ENCODE results near the gene PTPRM. TPM values are rescaled to one million over a fixed set of nuclear protein-coding genes. Genes with fewer than 3 reads are reported as not detected.

The PTPRM gene
- total and polyA plus RNA-seq, 2 of the 4 experiments (the other 2 are of a cell fraction): 28.3 to 51.2 TPM

- no peaks in the 10 kb centered on the region for H3K79me1 ChIP-seq (ENCODE audit: low read depth in 1 of 2, low read length in 2 of 2)
- H3K23ac ChIP-seq (ENCODE audit: low read depth, low read length): no peak overlapping the region
- no peak overlapping the region for H4K8ac ChIP-seq (ENCODE audit: low read depth in 2 of 2, low read length in 2 of 2)
- ChIA-PET CTCF (no interaction called here), POLR2A (ENCODE audit: unreplicated experiment) (no interaction called here)
- in situ Hi-C loops (cut with MboI; ENCODE audit: low sequenced_read_pairs) (no loop called here), dilution Hi-C loops (cut with HindIII; ENCODE audit: low sequenced_read_pairs, unreplicated experiment) (no loop called here), intact Hi-C loops (cut with micrococcal nuclease) (no loop called here)
- H4K91ac ChIP-seq (ENCODE audit: insufficient read depth, low read depth, low read length): no peak overlapping the region
- H3K56ac ChIP-seq (ENCODE audit: extremely low read depth, insufficient read depth, low read length): no peak overlapping the region
- BruUV-seq (replicated peaks): no TSS peak
- WGBS, 2 experiments (ENCODE audit: extremely low coverage in 2 of 2, insufficient read length in 1 of 2): no CpG with 5 or more reads among the region's 4 CpGs
- ATAC-seq (ENCODE audit: low read depth): no peak
- 0 out of 2 replicates have a peak, but pooled peaks cover 6% of the 10 kb centered on the region for H3K9me1 ChIP-seq (ENCODE audit: insufficient read depth, low read length)
- no peak overlapping the region for H3K18ac ChIP-seq (ENCODE audit: low read depth, low read length)
- no peak overlapping the region for H2AK5ac ChIP-seq (ENCODE audit: low read depth, low read length)
- H3K9me3 ChIP-seq (ENCODE audit: control insufficient read depth, insufficient read depth, low read length): no peaks in the 10 kb centered on the region
- H3K4me1 ChIP-seq (ENCODE audit: control insufficient read depth, insufficient read depth, low read length): no peaks in the 10 kb centered on the region
- DNase-seq: no peak
- H3K4ac ChIP-seq (ENCODE audit: low read depth, low read length): no peak overlapping the region
- no peak overlapping the region for H2BK20ac ChIP-seq (ENCODE audit: low read depth, low read length)
- H3K4me2 ChIP-seq (ENCODE audit: low read depth, low read length): no peak overlapping the region
- no peak overlapping the region for H3K4me3 ChIP-seq (ENCODE audit: insufficient read depth, low read depth, low read length)
- TF ChIP-seq MXI1 (IDR thresholded peaks at IDR 0.05; ENCODE audit: borderline replicate concordance, low read depth, low read length): no peak
- no peak for TF ChIP-seq USF2 (IDR thresholded peaks at IDR 0.05; ENCODE audit: low read depth, low read length)
- TF ChIP-seq NFE2L2 (IDR thresholded peaks at IDR 0.05; ENCODE audit: low read depth, low read length): no peak
- TF ChIP-seq MAFK (IDR thresholded peaks at IDR 0.05; ENCODE audit: low read depth, low read length): no peak
- no peak for TF ChIP-seq SMC3 (IDR thresholded peaks at IDR 0.05; ENCODE audit: low read depth, low read length)
- TF ChIP-seq FOS (IDR thresholded peaks at IDR 0.05; ENCODE audit: low read depth, low read length): no peak
- no peak for TF ChIP-seq RCOR1 (IDR thresholded peaks at IDR 0.05; ENCODE audit: insufficient replicate concordance, low read length)
- no peak for TF ChIP-seq RFX5 (IDR thresholded peaks at IDR 0.05; ENCODE audit: low read depth, low read length)
- H2BK5ac ChIP-seq (ENCODE audit: low read depth, low read length, poor library complexity, severe bottlenecking): no peak overlapping the region
- H2BK120ac ChIP-seq (ENCODE audit: low read depth, low read length): no peak overlapping the region
- H2AK9ac ChIP-seq (replicated peaks; ENCODE audit: low read depth, low read length, poor library complexity): no peak overlapping the region
- H2BK15ac ChIP-seq (ENCODE audit: low read depth, low read length): no peak overlapping the region
- no peak overlapping the region for H3K27ac ChIP-seq (ENCODE audit: insufficient read depth, low read length)
- H4K20me1 ChIP-seq (ENCODE audit: insufficient read depth, low read length): no peaks in the 10 kb centered on the region
- no peak overlapping the region for H4K5ac ChIP-seq (ENCODE audit: low read depth, low read length)
- no peak overlapping the region for H3K14ac ChIP-seq (replicated peaks; ENCODE audit: low read depth, low read length)
- H3K27me3 ChIP-seq (ENCODE audit: control insufficient read depth, insufficient read depth, low read length): no peaks in the 10 kb centered on the region
- H3K36me3 ChIP-seq (ENCODE audit: control insufficient read depth, insufficient read depth, low read length): peaks cover 6% of the 10 kb centered on the region
- H2AFZ ChIP-seq (replicated peaks; ENCODE audit: low read length, poor library complexity): no peak overlapping the region
- no peak overlapping the region for H3K9ac ChIP-seq (ENCODE audit: low read depth, low read length)
Observed at GRCh38 chr18:8248576-8248975, 681.5 kb downstream of the PTPRM start.
